ENCODE measurements around the gene FOXRED2. TPM values are rescaled to one million over a fixed set of nuclear protein-coding genes. Genes with fewer than 3 reads are reported as not detected.

The FOXRED2 gene
- total RNA-seq, 1 donor from 2014 or later: 15.8 TPM

DNA sequence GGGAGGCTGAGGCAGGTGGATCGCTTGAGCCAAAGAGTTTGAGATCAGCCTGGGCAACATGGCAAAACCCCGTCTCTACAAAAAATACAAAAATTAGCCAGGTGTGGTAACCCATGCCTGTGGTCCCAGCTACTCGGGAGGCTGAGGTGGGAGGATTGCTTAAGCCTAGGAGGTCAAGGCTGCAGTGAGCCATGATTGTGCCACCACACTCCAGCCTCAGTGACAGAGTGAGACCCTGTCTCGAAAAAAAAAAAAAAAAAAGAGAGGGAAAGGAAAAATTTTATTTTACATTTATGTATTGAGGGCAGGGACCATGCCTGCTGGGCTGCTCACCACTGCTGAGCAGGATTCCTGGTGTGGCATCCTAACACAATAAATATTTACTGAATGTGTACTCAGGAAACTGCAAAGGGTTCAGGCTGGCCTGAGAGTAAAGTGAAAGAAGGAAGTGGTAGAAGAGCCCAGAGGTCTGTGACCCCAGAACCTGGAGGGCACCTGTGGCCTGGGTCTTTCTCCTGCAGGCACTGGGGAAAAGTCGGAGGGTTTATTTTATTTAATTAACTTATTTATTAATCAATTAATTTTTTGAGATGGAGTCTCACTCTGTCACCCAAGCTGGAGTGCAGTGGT, 53.7 kb downstream of the FOXRED2 start:
- intact Hi-C loops (cut with micrococcal nuclease): loop anchor here (5.0 kb wide), 1 partner anchor 46 kb away; no protein-coding TSS in a partner anchor

DNA sequence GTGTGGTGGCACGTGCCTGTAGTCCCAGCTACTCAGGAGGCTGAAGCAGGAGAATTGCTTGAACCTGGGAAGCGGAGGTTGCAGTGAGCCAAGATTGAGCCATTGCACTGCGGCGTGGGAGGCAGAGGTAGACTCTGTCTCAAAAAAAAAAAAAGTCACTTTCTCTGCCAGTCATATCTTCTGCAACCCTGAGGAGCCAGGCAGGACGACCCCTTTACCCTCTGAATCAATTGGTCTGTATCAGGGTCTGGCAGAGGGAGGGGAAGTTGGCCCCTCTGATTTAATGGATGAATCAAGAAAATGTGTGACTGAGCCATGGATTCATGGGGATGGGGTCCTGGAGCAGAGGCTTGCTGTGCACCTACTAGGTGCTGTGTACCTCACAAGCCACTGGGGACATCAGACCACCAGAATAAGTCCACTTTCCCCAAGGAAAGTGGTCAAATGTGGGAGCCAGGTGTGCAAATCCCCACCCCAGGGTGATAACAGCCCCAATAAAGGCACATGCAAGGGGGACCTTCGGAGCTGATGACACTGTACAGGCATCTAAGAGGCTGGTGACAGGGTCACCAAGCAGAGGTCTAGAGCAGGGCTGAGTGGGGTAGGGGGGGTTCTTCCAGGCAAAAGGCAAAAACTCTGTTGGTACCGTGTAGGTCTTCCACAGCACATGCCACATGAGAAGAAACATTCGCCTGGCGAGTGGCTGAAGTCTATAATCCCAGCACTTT, 54.4 kb downstream of the FOXRED2 start:
- intact Hi-C loops (cut with micrococcal nuclease): loop anchor here (5.0 kb wide), 1 partner anchor 45 kb away; no protein-coding TSS in a partner anchor

DNA sequence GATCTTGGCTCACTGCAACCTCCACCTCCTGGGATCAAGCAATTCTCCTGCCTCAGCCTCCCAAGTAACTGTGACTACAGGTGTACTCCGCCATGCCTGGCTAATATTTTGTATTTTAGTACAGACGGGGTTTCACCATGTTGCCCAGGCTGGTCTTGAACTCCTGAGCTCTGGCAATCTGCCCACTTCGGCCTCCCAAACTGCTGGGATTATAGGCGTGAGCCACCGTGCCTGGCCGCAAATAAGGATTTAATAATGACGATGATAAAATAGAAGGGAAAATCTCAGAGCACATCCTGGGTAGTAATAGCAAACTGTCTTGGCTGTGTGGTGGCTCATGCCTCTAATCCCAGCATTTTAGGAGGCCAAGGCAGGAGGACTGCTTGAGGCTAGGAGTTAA, 55.9 kb downstream of the FOXRED2 start:
- intact Hi-C loops (cut with micrococcal nuclease): loop anchor here (1.0 to 5.0 kb wide), 3 partner anchors 44 to 78 kb away; partner anchors contain the start of gene EIF3D

DNA sequence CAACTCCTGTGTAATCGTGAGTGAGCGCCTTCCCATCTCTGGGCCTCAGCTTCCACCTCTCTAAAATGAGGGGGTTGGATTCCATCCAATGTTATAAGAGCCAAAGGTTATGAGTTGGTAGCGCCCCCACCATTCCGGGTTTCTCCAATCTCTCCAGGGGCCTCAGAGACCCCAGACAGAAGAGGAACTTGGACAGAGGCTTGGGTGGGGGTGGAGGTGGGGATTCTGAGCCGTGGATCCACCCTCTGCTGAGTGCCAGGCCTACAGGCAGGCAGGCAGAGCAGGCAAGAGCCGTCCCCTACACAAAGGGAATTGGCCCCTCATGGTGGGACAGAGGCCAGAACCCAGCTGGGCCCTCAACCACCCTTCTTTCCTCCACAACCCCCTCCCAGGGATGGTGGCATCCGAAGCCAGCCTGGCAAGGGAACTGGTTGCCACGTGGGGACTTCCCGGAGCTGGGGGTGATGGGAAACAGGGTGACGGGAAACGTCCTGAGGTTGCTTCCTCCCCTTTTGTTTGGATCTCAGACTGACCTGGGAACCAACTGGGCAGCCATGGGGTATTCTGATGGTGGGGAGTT, 57.2 kb downstream of the FOXRED2 start:
- intact Hi-C loops (cut with micrococcal nuclease): loop anchor here (5.0 kb wide), 1 partner anchor 42 kb away; no protein-coding TSS in a partner anchor

GRCh38 chr22:36447632-36448031, 59.2 kb downstream of the FOXRED2 start:
- intact Hi-C loops (cut with micrococcal nuclease): no loop called here

DNA sequence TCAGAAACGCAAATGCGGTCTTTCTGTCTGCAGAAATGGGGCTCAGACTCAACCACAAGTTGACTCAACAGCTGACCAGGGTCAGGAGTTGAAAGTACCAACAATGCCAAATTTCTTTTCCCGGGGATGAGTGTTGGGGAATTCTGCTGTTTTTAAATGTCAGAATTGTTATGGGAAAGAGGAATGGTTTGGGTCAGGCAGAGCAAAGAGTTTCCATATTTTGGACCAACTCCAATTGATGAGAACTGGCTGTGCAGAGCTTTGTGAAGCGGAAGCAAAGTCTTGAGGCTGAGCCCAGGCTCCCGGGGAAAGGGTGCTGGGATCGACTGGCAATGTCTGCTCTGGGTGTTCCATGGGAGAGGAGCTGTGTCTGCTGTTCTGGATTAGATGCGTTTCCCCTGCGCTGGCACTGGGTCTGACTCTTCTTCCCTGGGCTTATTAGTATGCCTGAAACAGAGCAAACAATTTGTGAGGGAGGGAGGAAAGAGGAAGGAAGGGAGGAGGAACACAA, 61.6 kb downstream of the FOXRED2 start:
- intact Hi-C loops (cut with micrococcal nuclease): no loop called here

GRCh38 chr22:36443198-36443770, 63.6 kb downstream of the FOXRED2 start:
- intact Hi-C loops (cut with micrococcal nuclease): no loop called here

DNA sequence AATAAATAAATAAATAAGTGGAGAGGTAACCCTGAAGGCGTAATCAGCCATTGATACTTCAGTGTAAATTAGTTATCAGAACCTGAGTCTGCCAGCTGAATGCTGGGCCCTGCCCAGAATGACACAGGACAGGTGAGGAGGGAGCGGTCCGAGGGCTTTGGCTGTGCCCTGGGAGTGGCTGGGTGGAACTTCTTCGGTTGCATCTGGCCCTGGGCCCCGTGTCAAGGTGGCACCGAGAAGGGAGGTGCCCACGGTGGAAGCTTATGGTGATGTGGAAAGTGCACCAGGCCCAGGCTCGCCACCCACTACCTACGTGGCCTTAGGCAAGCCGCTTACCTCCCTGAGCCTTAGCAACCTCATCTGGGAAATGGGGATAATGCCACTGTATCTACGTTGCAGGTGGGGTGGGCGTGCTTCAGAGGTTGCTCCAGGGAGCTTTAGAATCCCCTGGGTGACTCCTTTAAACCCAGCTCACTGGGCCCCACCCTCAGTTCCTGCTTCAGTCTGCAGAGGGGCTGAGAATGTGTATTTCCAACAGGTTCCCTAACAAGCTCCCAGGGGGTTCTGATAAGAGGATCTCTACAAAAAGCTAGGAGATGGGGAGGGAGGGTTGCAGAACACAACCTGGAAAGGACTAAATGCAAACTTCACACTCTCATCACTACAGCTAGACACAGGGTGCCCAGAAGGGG, 64.2 kb downstream of the FOXRED2 start:
- intact Hi-C loops (cut with micrococcal nuclease): no loop called here

GRCh38 chr22:36440429-36441002, 66.3 kb downstream of the FOXRED2 start:
- intact Hi-C loops (cut with micrococcal nuclease): no loop called here

- intact Hi-C loops (cut with micrococcal nuclease): no loop called here
Observed at GRCh38 chr22:36439481-36440271, 67.2 kb downstream of the FOXRED2 start.

Other genes with a start within 250 kb of the FOXRED2 start
- gene MYH9, start 119.1 kb downstream of the FOXRED2 start, total RNA-seq: 918 and 932 TPM in 2 replicates
- gene TXN2, start 25.4 kb downstream of the FOXRED2 start, total RNA-seq: 79.1 and 86.8 TPM in 2 replicates
- gene EIF3D, start 22.1 kb upstream of the FOXRED2 start, total RNA-seq: 213 and 218 TPM in 2 replicates
- gene CACNG2, start 196.7 kb upstream of the FOXRED2 start, total RNA-seq: not detected in 2 replicates